GM23248 (cell line): Measurements from ENCODE around the gene HOXD13.

Experiments used
- EZH2 ChIP-seq: fragments of 200-600 bp; sonication (generic); IDR thresholded peaks from 2 replicates; pipeline ENCODE4 v1.6.1; 2018; ENCODE audit warnings: antibody characterized with exemption, mild to moderate bottlenecking; ENCODE audit not compliant: insufficient read depth, poor library complexity, severe bottlenecking
- EZH2phosphoT487 ChIP-seq: fragments of 200-600 bp; sonication (generic); IDR thresholded peaks from 2 replicates; pipeline ENCODE4 v1.6.1; 2018; ENCODE audit warnings: antibody characterized with exemption, moderate library complexity, mild to moderate bottlenecking, low read depth; ENCODE audit not compliant: insufficient read depth

- TF ChIP-seq EZH2 (no peak), EZH2phosphoT487 (no peak)
These were observed 23.6 kb downstream of the HOXD13 start, which contains the start of gene HOXD10 for GRCh38 chr2:176115883-176116813.
